AG09319 (cell line): ENCODE data around the gene PASD1.

Experiments
- DNase-seq: peaks from one replicate; pipeline ENCODE4 v3.0.0-alpha.2; 2010; ENCODE audit warnings: low read depth; ENCODE audit errors: extremely low read depth
- CTCF ChIP-seq: IDR thresholded peaks from 2 replicates; pipeline ENCODE4 v1.5.1; 2011; ENCODE audit warnings: low read depth, mild to moderate bottlenecking, inconsistent platforms, low read length, moderate library complexity

The PASD1 gene

GRCh38 chrX:151596282-151596681, 32.8 kb downstream of the PASD1 start:
- no peak for DNase-seq
- no peak for TF ChIP-seq CTCF

- DNase-seq = no peak
- TF ChIP-seq CTCF = no peak
Measured at GRCh38 chrX:151604931-151605330, 41.5 kb downstream of the PASD1 start.

GRCh38 chrX:151609222-151609621, 45.7 kb downstream of the PASD1 start:
- DNase-seq = no peak
- no peak for TF ChIP-seq CTCF

- no peak for DNase-seq
- no peak for TF ChIP-seq CTCF
Measured at GRCh38 chrX:151621422-151621821, 57.9 kb downstream of the PASD1 start.

GRCh38 chrX:151624677-151625076, 61.2 kb downstream of the PASD1 start:
- DNase-seq = no peak
- TF ChIP-seq CTCF = no peak

- TF ChIP-seq CTCF = no peak
- no peak for DNase-seq
Measured at GRCh38 chrX:151631822-151632221, 68.3 kb downstream of the PASD1 start.

- no peak for TF ChIP-seq CTCF
- DNase-seq = no peak
Measured at GRCh38 chrX:151633157-151633556, 69.7 kb downstream of the PASD1 start.
